GM12878 (cell line): ENCODE data around the gene COL7A1. TPM values are rescaled to one million over a fixed set of nuclear protein-coding genes. Genes with fewer than 3 reads are reported as not detected.

Experiments used
- BCL11A ChIP-seq: IDR thresholded peaks from 2 replicates; pipeline ENCODE4 v1.6.1; 2011; ENCODE audit warnings: low read depth, low read length
- E2F8 ChIP-seq: fragments of 450-650 bp; IDR thresholded peaks from 2 replicates; pipeline ENCODE4 v1.6.1; 2018; ENCODE audit warnings: mild to moderate bottlenecking, low read depth, moderate library complexity; ENCODE audit not compliant: partially characterized antibody
- NKRF ChIP-seq: fragments of 450-650 bp; conservative IDR thresholded peaks from 2 replicates; pipeline ENCODE4 v1.6.1; 2017; ENCODE audit warnings: mild to moderate bottlenecking, moderate library complexity
- RB1 ChIP-seq: fragments of 450-650 bp; formaldehyde crosslinking; IDR thresholded peaks from 2 replicates; pipeline ENCODE4 v1.6.1; 2017; ENCODE audit warnings: mild to moderate bottlenecking, borderline replicate concordance
- TARDBP ChIP-seq: IDR thresholded peaks from 2 replicates; pipeline ENCODE4 v1.6.1; 2016; ENCODE audit warnings: borderline replicate concordance
- polyA plus RNA-seq, 11 experiments: library from polyadenylated mRNA; depleted of rRNA in 4 of 11; unstranded in 6 of 11; stranded (reverse) in 5 of 11; fragments of >200 nt; fragmentation: Nextera tagmentation in 4 of 11; fragmentation: Illumina TruSeq in 1 of 11; extraction: Ambion mirVana in 4 of 11; extraction: Trizol in 1 of 11; gene quantifications; 1 replicate in 1 of 11; 2 replicates in 10 of 11; pipeline versions ENCODE4 v1.2.1 to v1.2.3, GENCODE V29; 2011 to 2016; ENCODE audit warnings: inconsistent platforms in 2 of 11, missing spikeins in 2 of 11, low read depth in 1 of 11
- total RNA-seq, 4 experiments: library from RNA; depleted of rRNA in 3 of 4; stranded (reverse); fragments of >200 nt in 3 of 4; fragmentation: Illumina TruSeq in 1 of 4; extraction: Trizol in 1 of 4; gene quantifications; 2 replicates each; pipeline versions ENCODE4 v1.2.1 to v1.2.3, GENCODE V29; 2013 to 2021
- TF ChIP-seq, protein P1 (sequence below): fragments of 450-650 bp; IDR thresholded peaks from 2 replicates; pipeline ENCODE4 v1.6.1; 2017; ENCODE audit warnings: mild to moderate bottlenecking, moderate library complexity

COL7A1 gene
- total and polyA plus RNA-seq, 10 of the 15 experiments (the other 5 are each of a cell fraction or from before 2014, with no cell fraction given), result 0.01 to 1.9 (median 0.29) TPM; not detected in 1

GRCh38 chr3:48518638-48519276 is 76.4 kb downstream of the COL7A1 start (continued):
- no peak for TF ChIP-seq NKRF
- TF ChIP-seq E2F8, result no peak
- no peak for TF ChIP-seq RB1
- no peak for TF ChIP-seq BCL11A
- no peak for TF ChIP-seq TARDBP
- TF ChIP-seq, protein P1, sequence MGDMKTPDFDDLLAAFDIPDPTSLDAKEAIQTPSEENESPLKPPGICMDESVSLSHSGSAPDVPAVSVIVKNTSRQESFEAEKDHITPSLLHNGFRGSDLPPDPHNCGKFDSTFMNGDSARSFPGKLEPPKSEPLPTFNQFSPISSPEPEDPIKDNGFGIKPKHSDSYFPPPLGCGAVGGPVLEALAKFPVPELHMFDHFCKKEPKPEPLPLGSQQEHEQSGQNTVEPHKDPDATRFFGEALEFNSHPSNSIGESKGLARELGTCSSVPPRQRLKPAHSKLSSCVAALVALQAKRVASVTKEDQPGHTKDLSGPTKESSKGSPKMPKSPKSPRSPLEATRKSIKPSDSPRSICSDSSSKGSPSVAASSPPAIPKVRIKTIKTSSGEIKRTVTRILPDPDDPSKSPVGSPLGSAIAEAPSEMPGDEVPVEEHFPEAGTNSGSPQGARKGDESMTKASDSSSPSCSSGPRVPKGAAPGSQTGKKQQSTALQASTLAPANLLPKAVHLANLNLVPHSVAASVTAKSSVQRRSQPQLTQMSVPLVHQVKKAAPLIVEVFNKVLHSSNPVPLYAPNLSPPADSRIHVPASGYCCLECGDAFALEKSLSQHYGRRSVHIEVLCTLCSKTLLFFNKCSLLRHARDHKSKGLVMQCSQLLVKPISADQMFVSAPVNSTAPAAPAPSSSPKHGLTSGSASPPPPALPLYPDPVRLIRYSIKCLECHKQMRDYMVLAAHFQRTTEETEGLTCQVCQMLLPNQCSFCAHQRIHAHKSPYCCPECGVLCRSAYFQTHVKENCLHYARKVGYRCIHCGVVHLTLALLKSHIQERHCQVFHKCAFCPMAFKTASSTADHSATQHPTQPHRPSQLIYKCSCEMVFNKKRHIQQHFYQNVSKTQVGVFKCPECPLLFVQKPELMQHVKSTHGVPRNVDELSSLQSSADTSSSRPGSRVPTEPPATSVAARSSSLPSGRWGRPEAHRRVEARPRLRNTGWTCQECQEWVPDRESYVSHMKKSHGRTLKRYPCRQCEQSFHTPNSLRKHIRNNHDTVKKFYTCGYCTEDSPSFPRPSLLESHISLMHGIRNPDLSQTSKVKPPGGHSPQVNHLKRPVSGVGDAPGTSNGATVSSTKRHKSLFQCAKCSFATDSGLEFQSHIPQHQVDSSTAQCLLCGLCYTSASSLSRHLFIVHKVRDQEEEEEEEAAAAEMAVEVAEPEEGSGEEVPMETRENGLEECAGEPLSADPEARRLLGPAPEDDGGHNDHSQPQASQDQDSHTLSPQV, result no peak
